Stimulated activated CD4-positive, alpha-beta T cell treated with anti-CD3 and anti-CD28 coated beads, Interleukin-1b, Interleukin-23, amount 100 ng/mL, for 48 hours (primary cell): Measurements from ENCODE around the gene PECR.

ENCODE experiments used
- DNase-seq: peaks from one replicate; pipeline ENCODE4 v3.0.0-alpha.2; 2020

The PECR gene

GRCh38 chr2:216069028-216069427 is 12.6 kb downstream of the PECR start:
- no peak for DNase-seq

GRCh38 chr2:216066230-216066629 is 15.4 kb downstream of the PECR start:
- DNase-seq, result no peak

- no peak for DNase-seq
Observed at GRCh38 chr2:216064665-216065064, 16.9 kb downstream of the PECR start.

GRCh38 chr2:216064014-216064630 is 17.5 kb downstream of the PECR start:
- no peak for DNase-seq

- DNase-seq, result no peak
Observed at GRCh38 chr2:216059233-216059834, 22.3 kb downstream of the PECR start.

- peak; percentile 42 for DNase-seq
Observed at GRCh38 chr2:216057688-216058193, 23.9 kb downstream of the PECR start.

- no peak for DNase-seq
Observed at GRCh38 chr2:216056739-216057138, 24.9 kb downstream of the PECR start.

GRCh38 chr2:216055680-216056079 is 25.9 kb downstream of the PECR start:
- no peak for DNase-seq

GRCh38 chr2:216052420-216052819 is 29.2 kb downstream of the PECR start:
- DNase-seq, result no peak

- DNase-seq, result no peak
Observed at GRCh38 chr2:216051350-216051749, 30.3 kb downstream of the PECR start.

- no peak for DNase-seq
Observed at GRCh38 chr2:216049452-216049851, 32.2 kb downstream of the PECR start.

- DNase-seq, result no peak
Observed at GRCh38 chr2:216047397-216047796, 34.2 kb downstream of the PECR start.

GRCh38 chr2:216044883-216045486 is 36.6 kb downstream of the PECR start:
- DNase-seq, result no peak

GRCh38 chr2:216043949-216044348 is 37.7 kb downstream of the PECR start:
- no peak for DNase-seq

- no peak for DNase-seq
Observed at GRCh38 chr2:216041438-216041837, 40.2 kb downstream of the PECR start.

GRCh38 chr2:216039918-216040317 is 41.7 kb downstream of the PECR start:
- DNase-seq, result no peak

- peak; percentile 79 for DNase-seq
Observed at GRCh38 chr2:216034065-216034464, 47.5 kb downstream of the PECR start.

GRCh38 chr2:216033403-216033802 is 48.2 kb downstream of the PECR start:
- DNase-seq, result no peak

- no peak for DNase-seq
Observed at GRCh38 chr2:216031960-216032689, 49.5 kb downstream of the PECR start.

- DNase-seq, result no peak
Observed at GRCh38 chr2:216030216-216030615, 51.4 kb downstream of the PECR start.

GRCh38 chr2:216029416-216030129 is 52.0 kb downstream of the PECR start:
- DNase-seq, result peak; percentile 40

- DNase-seq, result no peak
Observed at GRCh38 chr2:216024779-216025336, 56.8 kb downstream of the PECR start.
